Right lobe of liver (tissue), 6 donors: Measurements from ENCODE around the gene LECT2. TPM values are rescaled to one million over a fixed set of nuclear protein-coding genes. Genes with fewer than 3 reads are reported as not detected.

Experiments used
- ATAC-seq, 4 donors: fragments of 200-7000 bp; cut with Tn5 transposase; one replicate each; pipeline ENCODE4 v1.9.1; 2020; ENCODE audit warnings: mild to moderate bottlenecking in 4 of 4, moderate library complexity in 4 of 4
- DNase-seq, 3 donors: peaks; one replicate each; pipeline ENCODE4 v3.0.0-alpha.2; 2020
- H3K27ac ChIP-seq, 3 donors: fragments of 200-600 bp; one replicate each; pipeline ENCODE4 v1.8.0; 2022
- H3K27me3 ChIP-seq, 2 donors: fragments of 200-600 bp; one replicate each; pipeline ENCODE4 v1.8.0; 2022
- H3K36me3 ChIP-seq, 4 donors: fragments of 200-600 bp; sonication (generic) in 1 of 4; one replicate each; pipeline versions ENCODE4 v1.5.1 to v1.8.0; 2017 to 2022; ENCODE audit warnings: control low read depth in 1 of 4
- H3K4me1 ChIP-seq, 4 donors: fragments of 200-600 bp; sonication (generic) in 1 of 4; one replicate each; pipeline versions ENCODE4 v1.5.1 to v1.8.0; 2017 to 2022; ENCODE audit warnings: control low read depth in 1 of 4
- H3K4me3 ChIP-seq, 3 donors: fragments of 200-600 bp; one replicate each; pipeline ENCODE4 v1.8.0; 2022
- H3K9me3 ChIP-seq, 4 donors: fragments of 200-600 bp; sonication (generic) in 1 of 4; one replicate each; pipeline versions ENCODE4 v1.5.1 to v1.8.0; 2017 to 2022; ENCODE audit warnings: control low read depth in 1 of 4
- POLR2A ChIP-seq: fragments of 450-650 bp; IDR thresholded peaks from one replicate; pipeline ENCODE4 v1.6.1; 2017; ENCODE audit warnings: antibody characterized with exemption, mild to moderate bottlenecking
- WGBS: methylation state at CpG from one replicate; pipeline ENCODE4 v1.1.6; 2018; ENCODE audit warnings: low coverage, low lambda C conversion rate; ENCODE audit not compliant: insufficient coverage; ENCODE audit errors: missing lambda C conversion rate; 5-methylcytosine and 5-hydroxymethylcytosine counted together
- intact Hi-C, 2 donors: fragments of 100-400 bp; cut with DNase I; formaldehyde crosslinking; loops; one replicate each; pipeline versions ENCODE4 v1.11.2 to v1.14.1; 2022
- total RNA-seq, 6 experiments: library from RNA; depleted of rRNA in 2 of 6; stranded (reverse); fragments of >200 nt in 2 of 6; fragmentation: NEBNext Ultra II Directional in 3 of 6; extraction: Animal tissue kit (Norgen Biotek cat#: 25700) in 3 of 6; gene quantifications; one replicate each; pipeline versions ENCODE4 v1.1.0 to v1.2.4, GENCODE V29; 2016 to 2023
- TF ChIP-seq, protein P1 (sequence below), 4 donors: fragments of 200-600 bp in 3 of 4; fragments of 450-650 bp in 1 of 4; IDR thresholded peaks; one replicate each; pipeline versions ENCODE4 v1.5.1 to v1.8.0; 2016 to 2022; ENCODE audit warnings: antibody characterized with exemption in 4 of 4, mild to moderate bottlenecking in 2 of 4
- donor health status: DM: no; HTN: yes; CAD: no.
- donor health status: DM: no; HTN: no; CAD: no.
- donor health status: DM: no; HTN: no; CAD: no.
- donor health status: DM: no; HTN: yes; CAD: no.
- donor health status: DM: no; HTN: yes; CAD: no.

The LECT2 gene
- total RNA-seq, 6 experiments from 2014 or later = 6.0 to 66.7 (median 43.7) TPM

DNA sequence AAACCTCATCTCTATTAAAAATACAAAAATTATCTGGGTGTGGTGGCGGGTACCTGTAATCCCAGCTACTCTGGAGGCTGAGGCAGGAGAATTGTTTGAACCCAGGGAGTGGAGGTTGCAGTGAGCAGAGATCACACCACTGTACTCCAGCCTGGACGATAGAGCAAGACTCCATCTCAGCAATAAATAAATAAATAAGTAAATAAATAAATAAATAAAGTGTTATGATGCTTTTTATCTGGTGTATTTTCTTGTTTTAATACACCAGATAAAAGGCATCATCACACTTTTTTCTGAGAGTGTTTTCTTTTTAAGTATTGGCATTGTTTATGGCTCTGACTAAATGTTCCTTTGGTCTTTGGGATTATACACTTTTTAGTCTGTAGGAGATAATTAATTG lies 24.2 kb upstream of the LECT2 start:
- H3K27ac ChIP-seq = peak overlapping the region in 1 of 3 donors; percentile 98
- ATAC-seq (no peak), DNase-seq (no peak)
- H3K36me3 ChIP-seq = no peaks in the 10 kb centered on the region
- no peak overlapping the region for H3K4me3 ChIP-seq
- peaks cover 0 to 30% (median 9%) of the 10 kb centered on the region in 4 donors for H3K4me1 ChIP-seq
- intact Hi-C loops = loop anchor here in 1 of 2 donors (10.0 kb wide), 1 partner anchor 76 kb away; no protein-coding TSS in a partner anchor
- 100% methylated on average over 2 of the region's 2 CpGs for WGBS
- no peaks in the 10 kb centered on the region for H3K27me3 ChIP-seq
- H3K9me3 ChIP-seq = no peaks in the 10 kb centered on the region
- TF ChIP-seq POLR2A = no peak
- TF ChIP-seq, protein P1, sequence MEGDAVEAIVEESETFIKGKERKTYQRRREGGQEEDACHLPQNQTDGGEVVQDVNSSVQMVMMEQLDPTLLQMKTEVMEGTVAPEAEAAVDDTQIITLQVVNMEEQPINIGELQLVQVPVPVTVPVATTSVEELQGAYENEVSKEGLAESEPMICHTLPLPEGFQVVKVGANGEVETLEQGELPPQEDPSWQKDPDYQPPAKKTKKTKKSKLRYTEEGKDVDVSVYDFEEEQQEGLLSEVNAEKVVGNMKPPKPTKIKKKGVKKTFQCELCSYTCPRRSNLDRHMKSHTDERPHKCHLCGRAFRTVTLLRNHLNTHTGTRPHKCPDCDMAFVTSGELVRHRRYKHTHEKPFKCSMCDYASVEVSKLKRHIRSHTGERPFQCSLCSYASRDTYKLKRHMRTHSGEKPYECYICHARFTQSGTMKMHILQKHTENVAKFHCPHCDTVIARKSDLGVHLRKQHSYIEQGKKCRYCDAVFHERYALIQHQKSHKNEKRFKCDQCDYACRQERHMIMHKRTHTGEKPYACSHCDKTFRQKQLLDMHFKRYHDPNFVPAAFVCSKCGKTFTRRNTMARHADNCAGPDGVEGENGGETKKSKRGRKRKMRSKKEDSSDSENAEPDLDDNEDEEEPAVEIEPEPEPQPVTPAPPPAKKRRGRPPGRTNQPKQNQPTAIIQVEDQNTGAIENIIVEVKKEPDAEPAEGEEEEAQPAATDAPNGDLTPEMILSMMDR (IDR thresholded peaks at IDR 0.05) = no peak

DNA sequence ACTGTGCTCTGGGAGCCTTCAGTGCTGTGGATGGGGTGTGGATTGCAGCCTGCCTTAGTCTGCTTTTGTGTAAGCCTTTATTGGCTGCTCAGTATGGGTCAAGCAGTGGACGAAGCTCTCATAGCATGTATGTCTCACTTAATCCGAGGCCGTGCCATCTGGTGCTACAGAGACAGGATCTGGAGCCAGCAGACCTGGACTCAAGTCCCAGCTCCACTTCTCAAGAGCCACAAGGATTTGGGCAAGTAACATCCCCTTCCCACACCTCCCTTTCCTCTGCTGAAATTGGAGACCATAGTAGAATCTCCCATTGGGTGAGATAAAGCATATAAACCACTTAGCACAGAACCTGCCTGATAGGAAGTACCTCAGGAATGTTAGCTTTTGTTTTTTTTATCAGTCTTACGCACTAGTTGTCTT lies 23.4 kb upstream of the LECT2 start:
- Histone ChIP-seq H3K27ac (peak overlapping the region; percentile 73 to 98 (median 83)), H3K9me3 (no peaks in the 10 kb centered on the region), H3K4me1 (peaks cover 0 to 36% (median 11%) of the 10 kb centered on the region in 4 donors), H3K4me3 (no peak overlapping the region), H3K36me3 (no peaks in the 10 kb centered on the region), H3K27me3 (no peaks in the 10 kb centered on the region)
- ATAC-seq (peak in 3 of 4 donors; percentile 1 to 8 (median 6)), DNase-seq (no peak)
- intact Hi-C loops = loop anchor here in 1 of 2 donors (10.0 kb wide), 1 partner anchor 77 kb away; no protein-coding TSS in a partner anchor
- WGBS = 50% methylated on average over 3 of the region's 4 CpGs
- TF ChIP-seq POLR2A = no peak
- TF ChIP-seq, protein P1 (IDR thresholded peaks at IDR 0.05) = no peak

DNA sequence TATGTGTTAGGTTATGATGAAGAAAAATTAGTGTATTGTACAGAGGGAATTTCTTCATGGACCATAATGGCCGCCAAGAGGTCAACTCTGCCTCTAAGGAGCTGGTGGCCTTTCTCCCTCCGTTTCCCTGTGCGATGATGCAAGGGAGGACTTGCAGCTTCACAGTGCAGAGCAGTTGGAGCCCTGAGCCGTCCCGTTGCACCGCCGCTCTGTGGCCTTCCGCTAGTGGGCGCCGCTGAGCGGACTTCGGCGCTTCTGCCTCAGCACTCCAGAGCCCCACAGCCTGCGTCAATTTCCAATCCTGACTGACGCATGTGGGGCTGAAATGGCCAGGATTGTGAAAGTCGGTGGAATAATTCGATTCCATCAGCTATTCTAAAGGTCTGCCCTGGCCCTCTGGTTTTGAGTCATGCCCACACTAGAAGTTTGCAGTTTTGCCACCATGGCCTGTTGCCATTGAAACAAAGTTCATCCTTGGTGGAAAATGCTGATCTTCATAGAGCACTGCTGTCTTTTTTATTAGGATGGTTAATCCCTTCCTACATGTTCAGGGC lies 22.7 kb upstream of the LECT2 start:
- Histone ChIP-seq H3K4me3 (no peak overlapping the region), H3K27ac (peak overlapping the region; percentile 73 to 98 (median 83)), H3K27me3 (no peaks in the 10 kb centered on the region), H3K9me3 (no peaks in the 10 kb centered on the region), H3K4me1 (peaks cover 0 to 43% (median 15%) of the 10 kb centered on the region in 4 donors), H3K36me3 (no peaks in the 10 kb centered on the region)
- DNase-seq (peak; percentile 90 to 97 (median 96)), ATAC-seq (peak; percentile 87 to 94 (median 88))
- intact Hi-C loops = loop anchor here in 1 of 2 donors (10.0 kb wide), 1 partner anchor 77 kb away; no protein-coding TSS in a partner anchor
- 15% methylated on average over 4 of the region's 17 CpGs for WGBS
- TF ChIP-seq, protein P1 (IDR thresholded peaks at IDR 0.05) = peak; percentile 88 to 99 (median 94)
- TF ChIP-seq POLR2A = no peak

DNA sequence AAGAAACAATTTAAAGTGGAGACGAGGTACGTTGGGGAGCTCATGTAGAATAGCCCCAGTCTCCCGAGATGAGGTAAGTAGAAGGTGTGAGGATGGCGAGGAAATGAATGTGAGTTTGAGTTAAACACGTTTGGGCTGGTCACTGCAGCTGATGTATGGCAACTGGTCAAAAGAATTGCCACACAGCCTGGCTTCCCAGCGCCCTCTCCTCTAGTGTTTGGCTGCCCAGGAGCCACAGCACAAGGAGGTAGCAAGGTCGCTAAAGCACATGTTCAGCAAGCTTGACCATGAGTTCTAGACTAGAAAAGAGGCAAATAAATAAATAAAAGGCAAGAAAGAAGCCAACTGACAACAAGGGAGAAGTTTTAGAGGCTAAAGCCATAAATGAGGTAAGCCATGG lies 21.4 kb upstream of the LECT2 start:
- TF ChIP-seq, protein P1 (IDR thresholded peaks at IDR 0.05) = no peak
- no peak for TF ChIP-seq POLR2A
- no peak overlapping the region for H3K4me3 ChIP-seq
- WGBS = 46% methylated on average over 7 of the region's 7 CpGs
- intact Hi-C loops = loop anchor here in 1 of 2 donors (10.0 kb wide), 1 partner anchor 79 kb away; no protein-coding TSS in a partner anchor
- peaks cover 0 to 46% (median 17%) of the 10 kb centered on the region in 4 donors for H3K4me1 ChIP-seq
- no peaks in the 10 kb centered on the region for H3K9me3 ChIP-seq
- H3K36me3 ChIP-seq = no peaks in the 10 kb centered on the region
- peak overlapping the region in 2 of 3 donors; percentile 40 to 98 for H3K27ac ChIP-seq
- no peaks in the 10 kb centered on the region for H3K27me3 ChIP-seq
- ATAC-seq (peak; percentile 22 to 48 (median 34)), DNase-seq (peak; percentile 46 to 78 (median 74))
